Ramos (cell line): ENCODE measurements around the gene ZNF529.

ENCODE experiments used
- in situ Hi-C: fragments of 300-500 bp; cut with MboI; formaldehyde crosslinking; loops from one replicate; pipeline ENCODE4 v1.14.3; 2022; ENCODE audit warnings: low sequenced_read_pairs; ENCODE audit not compliant: unreplicated experiment

Gene ZNF529

DNA sequence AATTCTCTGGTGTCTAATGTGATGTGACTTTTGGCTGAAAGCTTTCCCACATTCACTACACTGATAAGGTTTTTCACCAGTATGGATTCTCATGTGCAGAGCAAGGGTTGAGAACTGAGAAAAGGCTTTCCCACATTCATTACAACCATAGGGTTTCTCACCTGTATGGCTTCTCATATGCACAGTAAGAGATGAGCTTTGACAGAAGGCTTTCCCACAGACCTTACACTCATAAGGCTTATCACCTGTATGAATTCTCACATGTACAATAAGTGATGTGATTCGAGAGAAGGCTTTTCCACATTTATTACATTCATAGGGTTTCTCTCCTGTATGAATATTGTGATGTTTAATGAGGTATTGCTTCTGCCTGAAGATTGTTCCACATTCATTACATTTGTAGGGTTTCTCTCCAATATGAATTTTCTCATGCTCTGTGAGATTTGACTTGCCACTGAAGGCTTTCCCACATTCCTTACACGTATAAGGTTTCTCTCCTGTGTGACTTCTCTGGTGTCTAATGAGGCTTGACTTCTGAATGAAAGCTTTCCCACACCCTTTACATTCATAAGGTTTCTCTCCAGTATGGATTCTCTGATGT, 59.0 kb downstream of the ZNF529 start:
- in situ Hi-C loops: no loop called here

DNA sequence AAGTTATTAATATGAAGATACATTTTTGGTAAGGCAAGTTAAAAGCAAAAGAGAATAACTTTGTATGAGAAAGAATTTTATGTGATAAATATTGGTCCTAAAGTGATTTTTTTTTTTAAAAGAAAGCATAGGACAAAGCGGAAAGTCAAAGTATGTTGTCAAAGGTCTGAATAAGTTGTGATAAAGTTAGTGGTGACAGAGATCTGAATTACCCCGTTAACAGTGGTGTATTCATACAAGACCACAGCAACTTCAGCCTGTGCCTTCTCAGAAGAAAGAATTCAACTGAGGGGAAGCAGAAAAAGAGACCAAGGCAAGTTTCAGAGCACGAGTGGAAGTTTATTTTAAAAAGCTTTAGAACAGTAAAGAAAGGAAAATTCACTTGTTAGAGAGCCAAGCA, 64.8 kb downstream of the ZNF529 start:
- in situ Hi-C loops: no loop called here

DNA sequence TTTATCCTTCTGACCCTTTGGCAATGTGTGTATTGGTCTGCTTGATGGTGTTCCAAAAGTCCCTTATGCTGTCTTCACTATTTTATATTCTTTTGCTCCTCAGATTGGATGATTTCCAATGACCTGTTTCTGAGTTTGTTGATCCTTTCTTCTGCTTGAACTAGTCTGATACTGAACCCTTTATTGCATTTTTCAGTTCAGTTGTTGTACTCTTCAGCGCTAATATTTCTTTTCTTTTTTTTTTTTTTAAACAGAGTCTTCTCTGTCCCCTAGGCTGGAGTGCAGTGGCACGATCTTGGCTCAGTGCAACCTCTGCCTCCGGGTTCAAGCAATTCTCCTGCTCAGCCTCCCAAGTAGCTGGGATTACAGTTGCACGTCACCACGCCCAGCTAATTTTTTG, 71.1 kb downstream of the ZNF529 start:
- in situ Hi-C loops: no loop called here

DNA sequence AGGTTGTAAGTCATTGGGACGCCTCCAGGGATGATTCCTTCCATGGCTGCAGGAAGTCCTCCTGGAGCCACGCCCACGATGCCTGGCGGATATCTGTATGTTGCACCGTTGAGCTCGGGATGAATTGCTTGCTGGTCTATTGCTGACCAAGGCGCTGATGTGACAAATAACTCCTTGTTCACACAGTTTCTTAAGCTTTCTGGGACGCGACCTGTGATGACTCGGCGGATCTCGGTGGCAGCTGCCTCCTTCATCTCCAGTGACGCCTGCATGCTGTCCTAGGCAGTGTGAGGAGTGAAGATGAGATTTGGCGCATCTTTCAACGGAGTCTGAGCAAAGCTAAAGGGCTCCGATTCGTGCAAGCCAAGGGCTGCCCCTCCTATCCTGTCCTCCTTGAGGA, 76.1 kb downstream of the ZNF529 start:
- in situ Hi-C loops: no loop called here
